Stomach (tissue), 9 donors: ENCODE results near the gene BCL2L2. TPM values are rescaled to one million over a fixed set of nuclear protein-coding genes. Genes with fewer than 3 reads are reported as not detected.
"Not testable (repeated sequence)": the region's sequence is repeated elsewhere in the genome, so short reads cannot be mapped to it uniquely, and the experiment has no call there.

ENCODE experiments used
- DNase-seq, 2 donors: peaks; one replicate each; pipeline versions ENCODE4 v3.0.0 to v3.0.0-alpha.2; 2013 to 2019
- H3K27ac ChIP-seq, 5 donors: fragments of 200-600 bp in 4 of 5; sonication (generic) in 4 of 5; one replicate each; pipeline ENCODE4 v1.5.1; 2013 to 2019; ENCODE audit warnings: mild to moderate bottlenecking in 1 of 5, moderate library complexity in 1 of 5
- H3K27me3 ChIP-seq, 3 donors: fragments of 200-600 bp; sonication (generic); one replicate each; pipeline ENCODE4 v1.5.1; 2017 to 2019; ENCODE audit warnings: mixed run types in 1 of 3
- H3K36me3 ChIP-seq, 4 donors: fragments of 200-600 bp; sonication (generic); 1 replicate in 3 of 4; 2 replicates in 1 of 4; pipeline ENCODE4 v1.5.1; 2016 to 2019
- H3K4me1 ChIP-seq, 4 donors: fragments of 200-600 bp; sonication (generic); one replicate each; pipeline ENCODE4 v1.5.1; 2016 to 2019
- H3K4me3 ChIP-seq, 4 donors: fragments of 200-600 bp; sonication (generic) in 3 of 4; one replicate each; pipeline ENCODE4 v1.5.1; 2016 to 2019; ENCODE audit warnings: mild to moderate bottlenecking in 1 of 4
- H3K9me3 ChIP-seq, 4 donors: fragments of 200-600 bp; sonication (generic); one replicate each; pipeline ENCODE4 v1.5.1; 2016 to 2019
- EP300 ChIP-seq: sonication (generic); formaldehyde crosslinking; IDR thresholded peaks from one replicate; pipeline ENCODE4 v1.6.1; 2017; ENCODE audit warnings: antibody characterized with exemption
- POLR2A ChIP-seq, 4 donors: fragments of 450-650 bp; IDR thresholded peaks; one replicate each; pipeline ENCODE4 v1.6.1; 2016; ENCODE audit warnings: antibody characterized with exemption in 4 of 4, control low read depth in 2 of 4, mild to moderate bottlenecking in 1 of 4, moderate library complexity in 1 of 4
- POLR2AphosphoS5 ChIP-seq, 3 donors: sonication (generic); formaldehyde crosslinking; IDR thresholded peaks; one replicate each; pipeline ENCODE4 v1.6.1; 2016; ENCODE audit warnings: antibody characterized with exemption in 3 of 3
- WGBS, 5 donors: extraction: QIAGEN DNeasy Blood & Tissue Kit in 3 of 5; methylation state at CpG; one replicate each; pipeline versions ENCODE4 v1.1.5 to v1.1.7; 2013 to 2018; 5-methylcytosine and 5-hydroxymethylcytosine counted together
- intact Hi-C: fragments of 100-400 bp; cut with DNase I; formaldehyde crosslinking; loops from one replicate; pipeline ENCODE4 v1.15.1; 2023; ENCODE audit warnings: low total_unique reads
- polyA plus RNA-seq, 3 donors: library from polyadenylated mRNA; stranded (reverse); fragments of 200-250 nt; gene quantifications; one replicate each; pipeline ENCODE4 v1.2.3, GENCODE V29; 2013
- total RNA-seq, 5 donors: library from RNA; depleted of rRNA; stranded (reverse); fragments of >200 nt; gene quantifications; one replicate each; pipeline versions ENCODE4 v1.1.0 to v1.2.3, GENCODE V29; 2014 to 2016
- TF ChIP-seq, protein P1 (sequence below), 7 experiments: fragments of 450-650 bp in 4 of 7; fragments of 200-600 bp in 3 of 7; sonication (generic) in 3 of 7; IDR thresholded peaks; one replicate each; pipeline ENCODE4 v1.5.1; 2016 to 2019; ENCODE audit warnings: antibody characterized with exemption in 7 of 7, control low read depth in 2 of 7, mild to moderate bottlenecking in 1 of 7
- donor health status: healthy with polysubstance abuse.
- donor health status: Bipolar disorder and iron deficiency.
- donor health status: healthy.

The BCL2L2 gene
- total and polyA plus RNA-seq, 8 donors: 14.0 to 84.1 (median 42.2) TPM

DNA sequence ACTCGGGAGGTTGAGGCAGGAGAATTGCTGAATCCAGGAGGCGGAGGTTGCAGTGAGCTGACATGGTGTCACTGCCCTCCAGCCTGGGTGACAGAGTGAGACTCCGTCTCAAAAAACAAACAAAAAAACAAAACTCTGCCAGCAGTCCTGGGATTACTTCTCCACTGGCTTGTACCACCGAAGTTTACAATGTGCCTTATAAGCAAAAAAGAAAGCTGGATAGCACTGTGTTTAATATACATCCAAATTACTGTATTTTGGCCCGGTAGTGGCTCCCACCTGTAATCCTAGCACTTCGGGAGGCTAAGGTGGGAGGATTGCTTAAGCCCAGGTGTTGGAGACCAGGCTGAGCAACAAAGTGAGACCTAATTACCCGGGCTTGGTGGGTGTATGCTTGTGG lies 37.4 kb upstream of the BCL2L2 start:
- Histone ChIP-seq H3K4me3 (no peak overlapping the region), H3K36me3 (no peaks in the 10 kb centered on the region), H3K27me3 (no peaks in the 10 kb centered on the region), H3K27ac (no peak overlapping the region), H3K9me3 (no peaks in the 10 kb centered on the region), H3K4me1 (no peaks in the 10 kb centered on the region)
- 82 to 88% (median 86%) methylated on average over 7 of the region's 7 CpGs for WGBS, 5 donors
- DNase-seq: no peak
- TF ChIP-seq, protein P1, sequence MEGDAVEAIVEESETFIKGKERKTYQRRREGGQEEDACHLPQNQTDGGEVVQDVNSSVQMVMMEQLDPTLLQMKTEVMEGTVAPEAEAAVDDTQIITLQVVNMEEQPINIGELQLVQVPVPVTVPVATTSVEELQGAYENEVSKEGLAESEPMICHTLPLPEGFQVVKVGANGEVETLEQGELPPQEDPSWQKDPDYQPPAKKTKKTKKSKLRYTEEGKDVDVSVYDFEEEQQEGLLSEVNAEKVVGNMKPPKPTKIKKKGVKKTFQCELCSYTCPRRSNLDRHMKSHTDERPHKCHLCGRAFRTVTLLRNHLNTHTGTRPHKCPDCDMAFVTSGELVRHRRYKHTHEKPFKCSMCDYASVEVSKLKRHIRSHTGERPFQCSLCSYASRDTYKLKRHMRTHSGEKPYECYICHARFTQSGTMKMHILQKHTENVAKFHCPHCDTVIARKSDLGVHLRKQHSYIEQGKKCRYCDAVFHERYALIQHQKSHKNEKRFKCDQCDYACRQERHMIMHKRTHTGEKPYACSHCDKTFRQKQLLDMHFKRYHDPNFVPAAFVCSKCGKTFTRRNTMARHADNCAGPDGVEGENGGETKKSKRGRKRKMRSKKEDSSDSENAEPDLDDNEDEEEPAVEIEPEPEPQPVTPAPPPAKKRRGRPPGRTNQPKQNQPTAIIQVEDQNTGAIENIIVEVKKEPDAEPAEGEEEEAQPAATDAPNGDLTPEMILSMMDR (IDR thresholded peaks at IDR 0.05): no peak
- TF ChIP-seq POLR2A (IDR thresholded peaks at IDR 0.05): no peak
- no peak for TF ChIP-seq EP300
- no peak for TF ChIP-seq POLR2AphosphoS5 (IDR thresholded peaks at IDR 0.05)
- intact Hi-C loops: no loop called here

DNA sequence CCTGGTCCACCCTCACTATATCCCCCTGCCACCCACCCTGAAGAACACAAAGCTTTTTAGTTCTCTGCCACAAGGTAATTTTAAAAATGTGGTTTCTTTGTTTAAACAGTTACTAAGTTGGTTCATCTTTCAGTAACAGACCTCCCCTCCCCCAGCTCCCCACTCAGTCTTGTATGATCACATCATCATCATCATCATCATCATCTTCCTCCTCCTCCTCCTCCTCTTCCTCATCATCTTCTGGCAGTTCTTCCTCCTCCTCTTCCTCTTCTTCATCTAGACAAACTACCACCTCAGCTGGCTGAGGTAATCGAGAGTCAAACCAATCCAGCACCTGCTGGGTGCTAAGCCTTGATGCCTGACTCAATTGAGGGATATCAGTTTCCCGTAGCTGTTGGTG lies 31.2 kb upstream of the BCL2L2 start:
- H3K36me3 ChIP-seq: peaks cover 3 to 22% (median 17%) of the 10 kb centered on the region in 4 donors
- DNase-seq: no peak
- 81 to 98% (median 89%) methylated on average over 2 of the region's 2 CpGs for WGBS, 5 donors
- intact Hi-C loops: no loop called here
- no peaks in the 10 kb centered on the region for H3K27me3 ChIP-seq
- H3K9me3 ChIP-seq: no peaks in the 10 kb centered on the region
- H3K4me1 ChIP-seq: peaks cover 0 to 8% (median 0%) of the 10 kb centered on the region in 4 donors
- TF ChIP-seq POLR2A (IDR thresholded peaks at IDR 0.05) (no peak), EP300 (no peak), POLR2AphosphoS5 (IDR thresholded peaks at IDR 0.05) (no peak)
- TF ChIP-seq, protein P1 (IDR thresholded peaks at IDR 0.05): no peak
- no peak overlapping the region for H3K27ac ChIP-seq
- H3K4me3 ChIP-seq: no peak overlapping the region

DNA sequence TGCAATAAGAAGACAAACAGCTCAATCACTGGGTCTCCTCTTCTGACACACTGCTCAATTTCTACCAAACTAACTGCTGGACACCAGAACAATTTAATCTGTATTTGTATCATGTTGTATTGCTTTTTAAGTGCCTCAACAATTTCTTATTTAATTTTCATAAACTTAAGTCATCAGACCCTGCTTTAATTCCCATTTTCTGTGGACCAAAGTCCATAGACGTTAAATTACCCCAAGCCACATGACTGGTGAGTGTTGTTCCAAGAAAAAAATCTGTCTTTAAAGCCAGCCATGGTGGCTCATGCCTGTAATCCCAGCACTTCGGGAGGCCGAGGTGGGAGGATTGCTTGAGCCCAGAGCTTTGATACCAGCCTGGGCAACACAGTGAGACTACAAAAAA lies 29.4 kb upstream of the BCL2L2 start:
- 76 to 91% (median 85%) methylated on average over 3 of the region's 3 CpGs for WGBS, 5 donors
- peaks cover 3 to 22% (median 17%) of the 10 kb centered on the region in 4 donors for H3K36me3 ChIP-seq
- H3K4me1 ChIP-seq: peaks cover 0 to 8% (median 0%) of the 10 kb centered on the region in 4 donors
- no peaks in the 10 kb centered on the region for H3K27me3 ChIP-seq
- H3K9me3 ChIP-seq: no peaks in the 10 kb centered on the region
- TF ChIP-seq EP300 (no peak), POLR2A (IDR thresholded peaks at IDR 0.05) (no peak), POLR2AphosphoS5 (IDR thresholded peaks at IDR 0.05) (no peak)
- TF ChIP-seq, protein P1 (IDR thresholded peaks at IDR 0.05): no peak
- no peak overlapping the region for H3K4me3 ChIP-seq
- H3K27ac ChIP-seq: no peak overlapping the region
- no peak for DNase-seq
- intact Hi-C loops: no loop called here

- H3K27ac ChIP-seq, H3K9me3 ChIP-seq, intact Hi-C loops, DNase-seq, H3K27me3 ChIP-seq, H3K4me3 ChIP-seq: not testable (repeated sequence)
- peaks cover 3 to 22% (median 20%) of the 10 kb centered on the region in 4 donors for H3K36me3 ChIP-seq
- 88 to 98% (median 95%) methylated on average over 6 of the region's 6 CpGs for WGBS, 5 donors
- H3K4me1 ChIP-seq: peaks cover 0 to 12% (median 2%) of the 10 kb centered on the region in 4 donors
Measured at GRCh38 chr14:23277928-23278327, 28.7 kb upstream of the BCL2L2 start.

DNA sequence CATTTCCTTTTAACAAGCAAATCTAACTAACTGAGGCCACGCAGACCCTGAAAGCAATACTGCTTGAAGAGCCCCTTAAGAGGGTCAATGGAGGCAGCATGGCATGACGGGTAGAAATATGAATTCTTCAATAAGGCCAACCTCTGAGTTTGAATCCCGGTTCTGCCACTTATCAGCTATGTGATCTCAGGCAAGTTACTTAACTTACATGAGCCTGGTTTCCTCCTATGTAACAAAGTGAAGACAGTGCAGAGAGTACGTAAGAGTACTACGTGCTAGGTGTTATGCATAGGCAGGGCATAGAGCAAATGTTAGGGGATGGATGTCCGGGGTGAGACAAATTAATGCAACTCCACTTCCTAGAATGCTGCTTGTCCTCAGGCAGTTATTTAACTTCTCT lies 25.4 kb upstream of the BCL2L2 start:
- no peak overlapping the region for H3K4me3 ChIP-seq
- H3K4me1 ChIP-seq: peaks cover 4 to 33% (median 22%) of the 10 kb centered on the region in 4 donors
- TF ChIP-seq POLR2AphosphoS5 (IDR thresholded peaks at IDR 0.05) (no peak), EP300 (no peak), POLR2A (IDR thresholded peaks at IDR 0.05) (no peak)
- TF ChIP-seq, protein P1 (IDR thresholded peaks at IDR 0.05): no peak
- intact Hi-C loops: no loop called here
- no peaks in the 10 kb centered on the region for H3K27me3 ChIP-seq
- no peaks in the 10 kb centered on the region for H3K9me3 ChIP-seq
- no peak for DNase-seq
- 94 to 97% (median 95%) methylated on average over 6 of the region's 6 CpGs for WGBS, 5 donors
- H3K36me3 ChIP-seq: peaks cover 2 to 13% (median 7%) of the 10 kb centered on the region in 4 donors
- H3K27ac ChIP-seq: no peak overlapping the region
